HUES6 (cell line): ENCODE results near the gene HSBP1.

ENCODE experiments used
- H3K27ac ChIP-seq: 2 replicates; pipeline ENCODE4 v1.7.0; 2013; ENCODE audit warnings: low read depth, mild to moderate bottlenecking, low read length, inconsistent platforms
- H3K27me3 ChIP-seq: 2 replicates; pipeline ENCODE4 v1.6.1; 2013; ENCODE audit warnings: low read length; ENCODE audit not compliant: control insufficient read depth, insufficient read depth
- H3K36me3 ChIP-seq: 2 replicates; pipeline ENCODE4 v1.6.1; 2013; ENCODE audit warnings: low read length; ENCODE audit not compliant: control insufficient read depth, insufficient read depth
- H3K4me1 ChIP-seq: 2 replicates; pipeline ENCODE4 v1.6.1; 2013; ENCODE audit warnings: low read length; ENCODE audit not compliant: control insufficient read depth, insufficient read depth
- H3K4me3 ChIP-seq: 2 replicates; pipeline ENCODE4 v1.5.1; 2013; ENCODE audit warnings: low read depth, low read length
- H3K9ac ChIP-seq: one replicate; pipeline ENCODE4 v1.6.1; 2013; ENCODE audit warnings: mild to moderate bottlenecking, low read length
- H3K9me3 ChIP-seq: 2 replicates; pipeline ENCODE4 v1.6.1; 2013; ENCODE audit warnings: low read depth, low read length; ENCODE audit not compliant: control insufficient read depth, insufficient read depth

The HSBP1 gene

DNA sequence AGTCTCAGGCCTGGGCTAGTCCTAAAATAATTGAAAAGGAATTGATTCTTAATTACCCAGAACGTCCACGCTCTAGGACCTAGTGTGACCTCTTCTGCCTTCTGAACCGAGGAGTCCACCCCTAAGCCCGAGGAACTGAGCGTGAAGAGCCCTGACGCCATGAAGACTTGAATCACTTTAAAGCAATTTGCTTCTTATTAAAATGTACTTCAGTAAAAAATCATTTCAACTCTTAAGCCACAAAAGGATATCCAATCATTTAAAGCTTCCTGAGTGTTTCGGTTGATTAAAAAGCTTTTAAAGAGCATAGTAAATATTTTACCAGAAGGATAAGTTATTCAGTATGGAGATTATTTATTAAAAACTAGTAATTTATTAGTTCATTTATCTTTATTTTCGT lies 11.6 kb downstream of the HSBP1 start:
- no peaks in the 10 kb centered on the region for H3K9me3 ChIP-seq
- peaks cover 10% of the 10 kb centered on the region for H3K4me1 ChIP-seq
- H3K9ac ChIP-seq: no peak overlapping the region
- H3K4me3 ChIP-seq: no peak overlapping the region
- H3K27me3 ChIP-seq: no peaks in the 10 kb centered on the region
- no peaks in the 10 kb centered on the region for H3K36me3 ChIP-seq
- no peak overlapping the region for H3K27ac ChIP-seq

DNA sequence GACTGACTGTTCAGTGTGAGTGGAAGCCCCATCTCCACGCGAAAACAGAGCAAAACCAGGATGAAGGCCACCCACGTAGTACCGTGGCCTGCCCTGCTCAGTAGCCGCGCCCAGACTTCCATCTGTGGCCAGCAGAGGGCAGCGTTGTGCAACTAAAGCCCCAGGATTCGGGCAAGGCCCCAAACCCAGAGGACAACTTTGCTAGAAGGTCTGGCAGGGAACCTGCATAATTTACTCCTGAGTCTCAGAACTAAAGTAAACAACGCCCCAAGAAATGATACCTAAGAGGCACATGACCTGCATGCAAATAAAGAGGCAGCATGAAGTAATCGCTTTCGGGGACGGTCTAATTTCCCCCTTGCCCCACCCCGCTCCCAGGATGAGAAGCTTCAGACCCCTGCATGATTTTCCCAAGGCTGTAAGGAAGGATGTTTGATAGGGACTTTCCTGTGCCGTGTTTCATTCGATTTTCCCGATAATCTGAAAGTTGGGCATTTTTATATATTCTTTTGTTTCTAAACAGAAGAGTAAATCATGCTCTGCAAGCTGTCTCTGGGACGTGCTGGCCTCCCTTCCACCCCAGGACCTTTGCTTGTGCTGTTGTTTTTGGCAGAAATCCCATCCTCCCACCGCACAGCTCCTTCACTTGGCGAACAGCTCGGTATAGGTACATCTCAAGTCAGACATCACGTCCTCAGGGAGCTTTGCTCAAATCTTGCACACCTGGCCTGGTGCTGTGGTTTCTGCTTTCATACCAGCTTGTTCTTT lies 18.6 kb downstream of the HSBP1 start:
- Histone ChIP-seq H3K27ac (no peak overlapping the region), H3K4me3 (no peak overlapping the region), H3K27me3 (no peaks in the 10 kb centered on the region), H3K4me1 (peaks cover 23% of the 10 kb centered on the region), H3K36me3 (no peaks in the 10 kb centered on the region), H3K9ac (no peak overlapping the region), H3K9me3 (no peaks in the 10 kb centered on the region)

GRCh38 chr16:83830091-83830768 lies 22.5 kb downstream of the HSBP1 start:
- Histone ChIP-seq H3K9me3 (peaks cover 24% of the 10 kb centered on the region), H3K27me3 (no peaks in the 10 kb centered on the region), H3K9ac (no peak overlapping the region), H3K36me3 (no peaks in the 10 kb centered on the region), H3K27ac (no peak overlapping the region), H3K4me1 (peaks cover 9% of the 10 kb centered on the region), H3K4me3 (no peak overlapping the region)

DNA sequence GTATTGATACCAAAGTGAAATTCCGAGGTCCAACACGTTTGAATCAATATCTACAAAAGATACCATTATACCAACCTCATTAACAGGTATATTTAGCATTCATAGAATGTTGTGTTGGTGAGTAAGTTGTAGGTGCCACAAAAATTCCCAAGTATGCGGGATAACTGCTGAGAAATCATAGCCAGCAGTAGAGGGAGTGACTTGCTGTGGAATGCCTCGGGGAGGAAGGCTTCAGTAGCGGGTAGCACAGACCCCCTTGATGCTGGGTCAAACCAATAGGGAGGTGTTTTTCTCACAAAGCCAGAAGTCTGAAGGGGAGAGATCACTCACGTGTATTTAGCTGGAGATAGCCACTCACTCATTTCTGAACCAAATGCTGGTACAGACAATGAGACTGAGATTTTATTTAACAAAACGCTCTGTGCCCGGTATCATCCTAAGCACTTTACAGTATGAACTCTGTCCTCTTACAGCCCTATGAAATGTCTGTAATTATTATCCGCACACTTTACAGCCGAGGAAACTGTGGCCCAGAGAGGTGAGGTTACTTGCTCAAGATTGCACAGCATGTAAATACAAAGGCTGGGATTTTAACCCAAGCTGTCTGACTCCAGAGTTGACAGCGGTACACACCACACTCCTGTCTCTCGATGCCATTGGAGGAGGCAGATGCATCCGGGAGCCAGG lies 23.1 kb downstream of the HSBP1 start:
- Histone ChIP-seq H3K4me3 (no peak overlapping the region), H3K27me3 (no peaks in the 10 kb centered on the region), H3K9ac (no peak overlapping the region), H3K27ac (no peak overlapping the region), H3K9me3 (peaks cover 24% of the 10 kb centered on the region), H3K4me1 (peaks cover 9% of the 10 kb centered on the region), H3K36me3 (no peaks in the 10 kb centered on the region)

- Histone ChIP-seq H3K36me3 (no peaks in the 10 kb centered on the region), H3K27me3 (no peaks in the 10 kb centered on the region), H3K27ac (no peak overlapping the region), H3K4me3 (no peak overlapping the region), H3K9me3 (peaks cover 24% of the 10 kb centered on the region), H3K9ac (no peak overlapping the region), H3K4me1 (peaks cover 9% of the 10 kb centered on the region)
These were observed 23.7 kb downstream of the HSBP1 start for GRCh38 chr16:83831456-83831987.

DNA sequence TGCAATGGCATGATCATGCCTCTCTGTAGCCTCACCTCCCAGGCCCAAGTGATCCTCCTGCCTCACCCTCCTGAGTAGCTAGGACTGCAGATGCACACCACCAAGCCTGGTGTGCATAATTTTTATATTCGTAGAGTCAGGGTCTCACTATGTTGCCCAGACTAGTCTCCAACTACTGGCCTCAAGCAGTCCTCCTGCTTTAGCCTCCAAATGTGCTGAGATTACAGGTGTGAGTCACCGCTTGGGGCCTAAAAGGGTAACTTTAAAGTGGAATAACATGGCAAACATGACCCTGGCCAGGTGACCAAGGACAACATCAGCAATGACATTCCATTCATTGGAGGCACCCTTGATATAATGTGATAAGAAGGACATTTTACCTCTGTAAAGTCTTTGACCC lies 26.1 kb downstream of the HSBP1 start:
- no peak overlapping the region for H3K4me3 ChIP-seq
- no peaks in the 10 kb centered on the region for H3K36me3 ChIP-seq
- no peak overlapping the region for H3K27ac ChIP-seq
- H3K27me3 ChIP-seq: no peaks in the 10 kb centered on the region
- H3K9ac ChIP-seq: no peak overlapping the region
- peaks cover 28% of the 10 kb centered on the region for H3K9me3 ChIP-seq
- peaks cover 7% of the 10 kb centered on the region; the same call in 1 of the 2 replicates for H3K4me1 ChIP-seq

GRCh38 chr16:83835586-83836566 lies 28.1 kb downstream of the HSBP1 start:
- peaks cover 15% of the 10 kb centered on the region; the same call in 1 of the 2 replicates for H3K4me1 ChIP-seq
- H3K27ac ChIP-seq: no peak overlapping the region; the same call in 1 of the 2 replicates
- no peak overlapping the region for H3K4me3 ChIP-seq
- no peaks in the 10 kb centered on the region for H3K27me3 ChIP-seq
- H3K9ac ChIP-seq: no peak overlapping the region
- no peaks in the 10 kb centered on the region for H3K36me3 ChIP-seq
- H3K9me3 ChIP-seq: peaks cover 28% of the 10 kb centered on the region

- no peak overlapping the region for H3K9ac ChIP-seq
- no peaks in the 10 kb centered on the region for H3K27me3 ChIP-seq
- no peak overlapping the region for H3K27ac ChIP-seq
- H3K4me3 ChIP-seq: no peak overlapping the region
- H3K9me3 ChIP-seq: peaks cover 21% of the 10 kb centered on the region
- no peaks in the 10 kb centered on the region for H3K36me3 ChIP-seq
- peaks cover 22% of the 10 kb centered on the region for H3K4me1 ChIP-seq
These were observed 29.8 kb downstream of the HSBP1 start for GRCh38 chr16:83837566-83837965.

DNA sequence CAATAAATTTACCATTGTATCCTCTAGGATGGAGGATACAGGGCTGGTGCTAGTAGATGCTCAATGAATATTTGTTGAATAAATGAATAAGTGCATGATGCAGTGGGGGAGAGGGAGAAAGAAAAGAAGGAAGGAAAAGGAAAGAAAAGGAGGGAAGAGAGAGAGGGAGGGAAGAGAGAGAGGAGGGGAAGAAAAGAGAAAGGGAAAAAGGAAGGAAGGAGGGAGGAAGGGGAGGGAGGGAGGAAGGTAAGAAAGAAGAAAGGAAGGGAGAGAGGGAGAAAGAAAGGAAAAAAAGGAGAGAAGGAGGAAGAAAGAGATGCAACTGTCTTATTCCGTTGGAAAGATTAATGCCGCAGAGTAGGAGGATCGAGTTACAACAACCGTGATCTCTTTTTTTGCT lies 30.4 kb downstream of the HSBP1 start:
- H3K4me3 ChIP-seq: no peak overlapping the region
- H3K4me1 ChIP-seq: peaks cover 27% of the 10 kb centered on the region
- no peaks in the 10 kb centered on the region for H3K27me3 ChIP-seq

DNA sequence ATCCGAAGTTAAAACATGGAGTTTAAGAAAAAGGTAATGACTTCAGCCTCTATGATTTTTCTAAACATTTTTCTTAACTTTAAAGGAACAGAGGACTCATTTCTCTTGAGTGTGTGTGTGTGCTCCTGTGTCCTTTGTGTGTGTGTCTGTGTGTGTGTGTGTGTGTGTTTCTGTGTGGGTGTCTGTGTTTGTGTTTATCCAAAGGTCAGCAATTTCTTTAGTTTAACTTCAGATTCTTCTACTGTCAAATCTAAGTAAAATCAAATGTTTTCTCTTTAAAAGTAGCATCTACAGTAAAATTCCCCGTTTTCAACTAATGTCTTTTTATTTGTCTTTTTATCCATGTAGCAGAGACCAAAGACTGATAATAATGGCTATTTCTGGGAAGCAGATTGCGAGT lies 31.8 kb downstream of the HSBP1 start:
- peaks cover 4% of the 10 kb centered on the region; the same call in 1 of the 2 replicates for H3K9me3 ChIP-seq
- H3K9ac ChIP-seq: no peak overlapping the region
- peak overlapping the region; percentile 75 for H3K27ac ChIP-seq
- no peaks in the 10 kb centered on the region for H3K27me3 ChIP-seq
- H3K4me1 ChIP-seq: peaks cover 39% of the 10 kb centered on the region
- no peaks in the 10 kb centered on the region for H3K36me3 ChIP-seq
- H3K4me3 ChIP-seq: no peak overlapping the region

More for the DNA sequence above, 30.4 kb downstream of the HSBP1 start:
- Histone ChIP-seq H3K9me3 (peaks cover 15% of the 10 kb centered on the region), H3K27ac (no peak overlapping the region), H3K36me3 (no peaks in the 10 kb centered on the region), H3K9ac (no peak overlapping the region)
